SW480 (cell line): Measurements from ENCODE around the gene MTHFD2L.
A peak's percentile ranks its signal among the peaks of the same experiment; 100 is the strongest.
"Not testable (repeated sequence)": the region's sequence is repeated elsewhere in the genome, so short reads cannot be mapped to it uniquely, and the experiment has no call there.

Source experiments
- DNase-seq: peaks from one replicate; pipeline ENCODE4 v3.0.0-alpha.2; 2016; ENCODE audit warnings: low spot score

The MTHFD2L gene

DNA sequence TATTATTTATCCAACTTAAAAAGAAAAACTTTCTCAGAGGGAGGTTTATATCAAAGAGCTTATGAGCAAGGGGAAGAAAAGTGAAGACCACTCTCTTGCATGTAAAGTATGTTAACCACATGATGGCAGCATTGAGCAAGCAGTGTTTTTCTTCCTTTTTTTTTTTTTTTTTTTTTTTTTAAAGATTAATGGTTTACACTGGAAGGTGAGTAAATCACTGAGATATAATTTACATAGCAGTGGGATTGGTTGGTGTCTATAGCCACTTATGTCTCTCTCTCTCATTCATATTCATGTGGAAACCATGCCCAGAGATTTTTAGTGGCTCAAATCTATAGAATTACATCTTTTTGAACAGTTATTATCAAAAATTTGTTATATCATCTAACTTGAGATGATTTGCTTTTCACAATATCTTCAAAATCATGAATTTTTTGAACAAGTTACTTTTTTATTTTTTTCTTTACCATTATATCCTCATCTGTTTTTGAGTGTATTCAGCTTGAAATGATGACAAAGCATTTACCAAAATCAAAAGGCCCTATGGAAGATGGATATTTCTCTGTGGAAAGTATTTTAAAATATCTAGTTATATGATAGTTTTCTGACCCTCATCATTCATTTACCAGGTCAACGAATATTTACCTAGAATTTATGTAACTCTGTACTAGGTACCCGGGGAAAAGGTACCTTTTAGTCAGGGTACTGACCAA is 31.6 kb downstream of the MTHFD2L start:
- peak; percentile 60 for DNase-seq

DNA sequence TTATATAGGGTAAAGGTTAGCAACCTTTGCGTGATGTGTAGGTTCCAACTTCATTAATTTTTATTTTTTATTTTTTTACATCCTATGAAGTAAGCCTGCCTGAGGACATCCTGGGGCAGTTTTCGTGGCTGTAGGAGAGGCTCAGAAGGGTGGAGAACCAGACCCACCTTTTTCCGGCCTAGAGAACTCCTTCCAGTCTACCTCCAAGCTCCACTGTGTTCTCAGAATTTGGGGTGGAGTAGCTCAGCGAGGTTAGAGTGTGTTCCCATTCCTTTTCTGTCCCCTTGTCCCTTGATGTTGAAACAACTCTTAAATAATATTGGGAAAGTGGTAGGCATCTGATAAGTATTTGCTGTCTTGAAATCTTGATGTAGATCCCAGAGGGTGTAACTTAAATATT is 32.4 kb downstream of the MTHFD2L start:
- no peak for DNase-seq

- DNase-seq = no peak
Observed at GRCh38 chr4:74190919-74191397, 33.0 kb downstream of the MTHFD2L start.

GRCh38 chr4:74197080-74197479 is 39.2 kb downstream of the MTHFD2L start:
- DNase-seq = no peak

DNA sequence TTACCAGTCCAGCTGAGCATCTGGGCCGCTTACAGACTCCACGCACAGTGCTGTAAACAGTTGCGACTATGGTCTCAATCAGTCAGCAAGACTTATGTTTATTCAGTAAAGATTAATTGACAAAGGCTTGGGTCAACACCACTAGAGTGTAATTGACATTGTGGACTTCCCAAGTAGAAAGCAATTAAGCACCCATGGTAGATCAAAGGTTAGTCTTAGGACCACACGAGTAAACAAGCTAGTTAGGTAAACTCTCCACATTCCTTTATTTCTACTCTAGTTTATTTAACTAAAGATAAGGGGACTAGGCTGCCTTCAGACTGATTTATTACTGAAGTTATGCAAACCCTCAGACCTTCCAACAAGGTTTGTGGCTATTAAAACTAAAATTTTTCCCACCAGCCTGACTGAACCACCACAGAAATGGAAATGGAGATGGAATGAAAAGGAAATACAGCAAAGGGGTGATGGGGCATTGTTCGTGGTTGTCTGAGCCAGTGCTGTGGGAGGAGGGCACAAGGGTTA is 44.2 kb downstream of the MTHFD2L start:
- DNase-seq = peak; percentile 13

DNA sequence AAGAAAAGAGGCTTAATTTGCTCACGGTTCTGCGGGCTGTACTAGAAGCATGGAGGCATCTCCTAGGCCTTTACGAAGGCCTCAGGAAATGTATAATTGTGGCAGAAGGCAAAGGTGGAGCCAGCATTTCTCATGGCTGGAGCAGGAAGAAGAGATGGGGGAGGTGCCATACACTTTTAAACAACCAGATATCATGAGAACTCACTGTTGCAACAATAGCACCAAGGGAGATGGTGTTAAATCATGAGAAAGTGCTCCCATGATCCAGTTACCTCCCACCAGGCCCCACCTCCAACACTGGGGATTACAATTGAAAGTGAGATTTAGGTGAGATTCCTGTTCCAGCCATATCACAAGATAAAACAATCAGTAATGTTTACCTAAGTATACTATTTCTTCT is 45.5 kb downstream of the MTHFD2L start:
- no peak for DNase-seq

GRCh38 chr4:74205046-74205445 is 47.1 kb downstream of the MTHFD2L start:
- DNase-seq = no peak

- DNase-seq = no peak
Observed at GRCh38 chr4:74205559-74205958, 47.6 kb downstream of the MTHFD2L start.

GRCh38 chr4:74206088-74206825 is 48.3 kb downstream of the MTHFD2L start:
- no peak for DNase-seq

- not testable (repeated sequence) for DNase-seq
Observed at GRCh38 chr4:74214457-74215159, 56.7 kb downstream of the MTHFD2L start.

GRCh38 chr4:74215236-74215635 is 57.3 kb downstream of the MTHFD2L start:
- not testable (repeated sequence) for DNase-seq

DNA sequence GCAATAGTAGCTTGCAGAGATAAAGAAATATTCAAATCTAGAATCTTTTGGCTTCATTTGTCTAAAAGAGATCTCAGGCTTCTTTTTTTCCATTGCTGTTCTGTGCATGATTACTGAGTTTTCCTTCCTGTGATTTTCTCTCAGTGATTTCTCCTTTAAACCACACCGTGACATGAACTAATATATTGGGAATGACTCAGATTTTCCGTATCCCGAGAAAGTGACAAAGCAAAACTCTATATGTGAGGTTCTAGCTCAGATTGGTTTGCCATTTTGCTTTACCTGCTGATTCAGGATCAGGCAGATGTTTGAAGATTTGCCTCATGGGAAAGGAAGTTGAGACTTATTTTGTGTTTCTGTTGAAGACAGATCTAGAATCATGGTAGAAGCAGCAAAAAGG is 59.4 kb downstream of the MTHFD2L start:
- no peak for DNase-seq

GRCh38 chr4:74218201-74218600 is 60.3 kb downstream of the MTHFD2L start:
- DNase-seq = no peak

DNA sequence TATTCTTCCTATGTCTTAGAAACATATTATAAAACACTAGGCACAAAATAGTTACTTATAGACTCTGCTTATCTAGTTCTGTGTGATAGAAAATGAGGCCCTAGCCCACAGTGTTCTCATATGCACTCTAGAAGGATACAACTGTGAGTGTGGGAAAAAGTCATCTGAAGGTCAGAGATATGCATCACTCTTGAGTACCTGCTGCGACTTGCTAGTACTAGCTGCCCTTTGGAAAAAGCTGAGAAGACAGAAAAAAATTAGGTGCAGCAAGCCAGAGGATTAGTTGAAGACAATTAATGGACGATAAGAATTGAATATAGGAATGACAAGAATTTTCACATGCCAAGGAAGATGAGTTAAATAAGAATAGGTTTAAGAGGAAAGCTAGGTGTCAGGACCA is 61.3 kb downstream of the MTHFD2L start:
- no peak for DNase-seq

- no peak for DNase-seq
Observed at GRCh38 chr4:74223098-74223497, 65.2 kb downstream of the MTHFD2L start.

DNA sequence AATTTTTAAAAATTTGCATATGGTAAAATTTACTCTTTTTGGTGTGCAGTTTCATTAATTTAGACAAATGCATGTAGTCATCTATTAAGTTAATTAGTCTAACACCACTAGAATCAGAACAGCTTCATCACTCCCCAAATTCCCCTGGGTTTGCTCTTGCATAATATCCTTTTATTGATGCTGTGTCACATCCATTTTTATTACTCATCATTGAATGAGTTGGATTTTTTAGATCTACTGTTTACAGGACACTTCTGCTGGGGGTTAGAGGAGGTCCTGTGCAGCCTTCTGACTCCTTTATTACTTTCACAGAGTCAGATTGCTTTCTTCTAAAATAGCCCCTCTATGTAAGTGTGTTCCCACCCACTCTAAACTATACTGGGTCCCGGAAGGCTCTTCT is 65.9 kb downstream of the MTHFD2L start:
- DNase-seq = no peak

- peak; percentile 55 for DNase-seq
Observed at GRCh38 chr4:74228691-74229640, 71.0 kb downstream of the MTHFD2L start.

DNA sequence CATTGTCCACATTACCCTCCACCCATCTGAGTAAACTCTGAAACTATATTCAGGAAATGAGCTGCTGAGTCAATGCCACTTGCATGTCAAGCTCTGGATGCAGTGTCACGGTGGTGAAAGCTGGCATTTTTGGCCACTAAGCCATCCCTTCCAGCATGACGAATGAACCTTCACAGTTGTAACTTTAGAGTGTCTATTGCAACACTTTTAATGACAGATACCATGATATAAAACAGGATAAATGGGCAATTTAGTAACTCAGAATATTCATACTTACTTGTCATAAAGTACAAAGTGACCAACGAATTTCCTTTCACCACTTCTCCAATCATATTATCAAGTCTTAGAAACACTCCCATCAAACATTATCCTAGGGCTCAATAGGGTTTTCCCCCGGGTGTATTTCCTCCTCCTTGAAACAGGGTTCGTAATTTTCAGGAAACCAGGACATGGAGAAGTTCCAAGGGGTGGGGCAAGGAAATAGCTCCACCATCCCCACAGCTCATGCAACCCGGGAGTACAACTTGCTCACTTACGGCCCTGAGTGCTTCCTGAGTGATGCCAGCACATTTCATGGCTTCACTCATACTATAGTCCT is 73.1 kb downstream of the MTHFD2L start:
- no peak for DNase-seq

- DNase-seq = no peak
Observed at GRCh38 chr4:74235135-74235534, 77.2 kb downstream of the MTHFD2L start.

DNA sequence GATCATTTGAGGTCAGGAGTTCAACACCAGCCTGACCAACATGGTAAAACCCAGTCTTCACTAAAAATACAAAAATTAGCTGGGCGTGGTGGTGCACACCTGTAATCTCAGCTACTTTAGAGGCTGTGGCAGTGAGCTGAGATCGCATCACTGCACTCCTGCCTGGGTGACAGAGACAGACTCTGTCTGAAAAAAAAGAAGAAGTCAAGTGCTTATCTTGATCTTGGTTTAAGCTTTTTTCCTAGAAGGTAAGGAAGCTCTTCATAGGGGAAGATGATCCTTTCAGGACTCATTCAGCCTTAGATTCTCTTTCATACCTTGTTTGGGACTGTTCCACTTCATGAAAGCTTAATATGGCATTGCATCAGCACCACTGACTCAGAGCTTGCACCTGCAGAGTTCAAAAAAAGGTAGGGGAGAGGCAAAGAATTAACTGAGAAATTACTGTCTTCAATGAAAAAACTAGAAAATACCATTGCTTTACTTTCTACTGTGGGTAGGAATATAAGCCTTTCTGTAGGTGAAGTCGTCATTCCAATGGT is 79.6 kb downstream of the MTHFD2L start:
- peak; percentile 8 for DNase-seq

DNA sequence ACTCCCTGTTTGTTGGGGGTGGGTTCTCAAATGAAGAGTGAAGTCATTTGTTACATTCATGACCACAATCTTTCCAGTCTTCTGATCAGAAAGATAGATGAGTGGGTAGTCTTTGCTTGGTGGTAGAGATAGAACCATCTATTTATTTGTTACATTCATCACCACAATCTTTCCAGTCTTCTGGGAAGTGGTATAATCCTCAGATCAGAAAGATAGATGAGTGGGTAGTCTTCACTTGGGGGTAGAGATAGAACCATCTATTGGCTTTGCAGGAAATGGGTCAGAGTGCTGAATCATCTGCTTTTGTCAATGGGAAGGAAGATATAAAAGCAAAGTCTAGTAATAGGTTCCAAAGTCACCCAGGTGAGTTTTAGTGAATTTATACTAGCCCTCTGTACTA is 86.1 kb downstream of the MTHFD2L start:
- no peak for DNase-seq
